ENCODE data around the gene RABIF.

Gene RABIF

DNA sequence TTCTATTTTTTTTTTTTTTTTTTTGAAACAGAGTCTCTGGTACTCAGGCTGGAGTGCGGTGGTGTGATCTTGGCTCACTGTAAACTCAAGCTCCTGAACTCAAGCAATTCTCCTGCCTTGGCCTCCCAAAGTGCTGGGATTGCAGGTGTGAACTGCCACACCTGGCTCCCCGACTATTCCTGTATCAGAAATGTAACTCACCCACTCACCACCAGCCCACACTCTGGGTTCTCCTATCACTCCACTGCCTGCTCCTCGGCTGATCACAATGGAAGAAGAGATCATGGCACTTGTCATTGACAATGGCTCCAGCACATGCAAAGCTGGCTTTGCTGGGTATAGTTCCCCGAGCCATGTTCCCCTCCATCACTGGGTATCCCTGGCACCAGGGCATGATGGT is 15.9 kb downstream of the RABIF start:
- no peak for DNase-seq (ENCODE audit: low spot score)

DNA sequence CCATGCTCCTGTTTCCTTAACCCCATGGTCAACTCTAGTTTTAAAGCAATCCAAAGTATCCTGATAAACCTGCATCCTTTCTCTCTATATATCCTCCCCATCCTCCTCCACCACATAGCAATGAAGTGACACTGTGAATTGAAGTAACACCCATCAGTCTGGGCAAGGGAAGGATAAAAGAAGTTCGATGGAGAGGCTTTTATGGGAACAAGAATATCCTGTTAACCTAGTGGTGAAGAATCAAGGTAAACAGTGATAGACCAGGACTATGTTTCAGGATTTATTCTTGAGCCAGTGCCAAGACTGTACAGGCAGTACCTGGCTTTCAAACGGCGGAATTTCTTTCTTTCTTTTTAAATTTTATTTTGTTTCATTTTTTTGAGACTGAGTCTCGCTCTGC is 17.6 kb downstream of the RABIF start:
- DNase-seq (ENCODE audit: low spot score) = no peak

DNA sequence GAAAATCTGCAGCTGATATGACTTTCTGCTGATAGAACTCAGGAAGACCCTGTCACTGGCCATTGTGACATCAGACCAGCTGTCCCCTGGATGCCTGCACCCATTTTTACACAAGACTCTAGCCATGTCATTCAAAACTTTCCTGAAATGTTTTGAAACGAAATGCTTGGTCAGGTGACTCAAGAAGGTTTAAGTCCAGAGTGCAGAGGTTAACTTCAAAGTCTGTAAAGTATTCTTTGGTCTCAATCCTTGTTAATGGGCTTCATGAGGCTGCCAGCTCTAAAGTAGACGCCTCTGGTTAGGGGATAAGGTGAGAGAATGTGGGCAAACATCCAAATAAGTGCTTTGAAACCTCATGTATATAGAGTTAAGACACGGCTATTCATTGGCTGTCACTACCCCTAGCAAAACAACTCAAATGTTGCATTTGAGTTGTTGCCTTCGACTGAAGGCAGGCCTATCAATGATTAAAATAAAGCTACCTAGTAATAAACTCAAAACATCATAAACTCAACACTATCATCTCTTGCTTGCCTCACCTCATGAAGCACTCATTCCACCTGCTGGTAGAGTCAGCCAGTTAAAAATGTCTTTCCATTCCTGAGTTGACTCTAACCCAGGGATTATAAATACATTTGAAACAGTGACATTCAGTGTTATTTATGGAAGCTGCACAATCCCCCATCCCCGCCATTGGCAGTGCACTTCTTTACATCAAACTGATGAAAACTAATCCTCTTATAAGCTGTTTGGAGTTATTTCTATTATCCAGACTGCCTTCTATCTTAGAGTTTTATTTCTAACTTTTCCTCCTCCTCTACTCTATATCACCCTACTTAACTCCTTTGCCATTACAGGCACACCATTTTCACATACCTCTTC is 26.0 kb downstream of the RABIF start:
- no peak for DNase-seq (ENCODE audit: low spot score)

DNA sequence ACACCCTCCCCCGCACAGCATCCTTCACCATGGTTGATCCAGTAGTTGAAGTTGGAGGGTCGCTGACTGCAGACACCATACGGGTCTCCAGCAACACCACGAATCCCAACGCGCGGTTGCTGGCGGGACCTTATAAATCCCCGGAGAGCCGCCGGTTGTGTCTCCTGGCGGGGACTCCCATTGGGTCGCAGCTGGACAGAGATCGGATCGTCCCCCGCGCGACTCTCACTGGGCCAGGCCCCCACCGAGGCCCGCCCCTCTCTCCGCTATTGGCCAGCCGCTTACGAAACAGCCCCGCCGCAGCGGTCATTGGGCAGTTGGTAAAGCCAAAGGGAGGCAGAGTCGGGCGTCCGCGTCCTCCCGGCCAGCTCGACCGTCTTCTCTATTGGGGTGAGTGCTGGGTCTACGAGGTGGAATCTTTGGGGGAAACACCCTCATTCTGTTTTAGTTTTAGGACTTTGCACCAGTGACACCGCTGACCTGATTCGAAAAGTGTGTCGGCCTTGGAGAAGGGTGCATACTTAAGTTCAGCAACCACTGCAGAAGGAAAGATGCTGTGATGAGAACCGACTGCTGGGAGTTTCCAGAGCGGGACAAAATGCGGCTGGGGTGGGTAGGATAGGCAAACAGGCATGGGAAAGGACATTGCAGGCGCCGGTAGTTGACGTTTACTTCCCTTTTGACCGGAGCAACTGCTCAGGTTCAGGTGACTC is 27.4 kb downstream of the RABIF start:
- DNase-seq (ENCODE audit: low spot score) = peak; percentile 84

DNA sequence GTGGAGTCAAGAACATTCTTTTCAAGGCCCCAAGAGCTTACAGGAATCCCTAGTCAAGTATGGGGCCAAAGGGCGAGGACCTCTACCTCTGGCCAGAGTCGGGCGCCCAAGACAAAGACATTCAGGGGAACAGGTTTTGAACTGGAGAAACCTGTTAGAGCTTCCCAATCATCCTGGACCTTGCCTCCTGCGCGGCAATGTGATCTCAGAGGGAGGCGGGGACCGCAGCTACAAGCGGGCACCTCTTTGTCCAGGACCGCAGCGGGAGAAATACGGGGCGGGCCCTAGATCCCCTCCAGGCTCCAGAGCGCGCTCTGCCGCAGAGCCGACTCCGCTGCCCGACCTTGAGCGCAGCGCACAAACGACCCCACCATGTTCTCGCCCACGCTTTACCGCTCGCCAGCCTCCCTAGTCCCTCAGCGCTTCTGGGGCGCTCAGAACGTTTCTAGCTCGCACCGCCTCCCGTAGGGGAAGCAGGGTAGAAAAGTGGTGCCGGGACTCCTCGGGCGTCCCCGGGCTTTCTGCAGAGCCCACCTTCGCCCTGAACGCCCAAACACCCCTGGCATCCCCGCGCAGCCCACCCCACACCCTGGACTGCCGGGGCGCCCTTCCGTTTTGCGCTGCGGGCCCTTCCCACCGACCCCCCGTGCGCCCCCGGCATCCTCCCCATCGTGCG is 28.1 kb downstream of the RABIF start:
- DNase-seq (ENCODE audit: low spot score) = peak; percentile 66

DNA sequence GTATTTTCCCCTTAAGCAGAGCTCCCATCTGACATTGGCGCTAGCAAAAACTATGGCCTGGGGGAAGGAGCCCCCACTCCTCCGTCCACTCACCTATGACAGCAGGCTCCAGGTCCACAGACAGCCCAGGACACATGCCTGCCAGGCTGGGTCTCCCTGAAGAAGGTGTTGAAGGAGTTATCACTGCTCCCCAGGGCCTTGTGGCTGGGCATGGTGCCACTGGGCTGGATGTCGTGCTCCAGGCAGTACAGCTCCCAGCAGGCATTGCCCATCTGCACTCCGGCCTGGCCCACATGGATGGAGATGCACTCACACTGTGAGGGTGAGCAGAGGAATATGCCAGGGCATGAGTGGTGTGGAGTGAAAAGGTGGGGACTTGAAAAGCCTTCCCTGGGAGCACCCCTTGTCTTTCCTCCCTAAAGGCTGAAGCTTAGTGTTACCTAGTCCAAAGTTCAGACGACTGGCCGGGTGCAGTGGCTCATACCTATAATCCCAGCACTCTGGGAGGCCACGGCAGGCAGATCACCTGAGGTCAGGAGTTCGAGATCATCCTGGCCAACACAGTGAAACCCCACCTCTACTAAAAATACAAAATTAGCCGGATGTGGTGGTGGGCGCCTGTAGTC is 30.0 kb downstream of the RABIF start:
- no peak for DNase-seq (ENCODE audit: low spot score)

DNA sequence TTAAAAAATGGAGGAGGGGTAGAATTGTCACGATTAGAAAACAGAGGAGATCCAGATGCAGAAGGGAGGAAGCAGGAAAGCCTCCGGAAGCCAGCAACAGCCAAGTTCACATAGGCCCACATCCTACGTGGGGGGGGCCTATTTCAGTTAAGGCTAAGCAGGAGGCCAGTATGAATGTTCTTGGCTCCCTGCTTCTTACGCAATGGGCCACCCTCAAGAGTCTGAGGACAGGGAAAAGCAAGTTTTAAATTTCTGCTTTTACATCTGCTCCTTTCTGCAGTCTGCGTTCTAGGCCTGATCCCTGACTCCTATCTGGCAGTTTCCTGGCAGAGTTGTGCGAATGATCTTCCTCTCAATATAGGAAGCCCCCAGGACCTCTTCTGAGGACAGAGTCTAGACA is 30.6 kb downstream of the RABIF start:
- no peak for DNase-seq (ENCODE audit: low spot score)

DNA sequence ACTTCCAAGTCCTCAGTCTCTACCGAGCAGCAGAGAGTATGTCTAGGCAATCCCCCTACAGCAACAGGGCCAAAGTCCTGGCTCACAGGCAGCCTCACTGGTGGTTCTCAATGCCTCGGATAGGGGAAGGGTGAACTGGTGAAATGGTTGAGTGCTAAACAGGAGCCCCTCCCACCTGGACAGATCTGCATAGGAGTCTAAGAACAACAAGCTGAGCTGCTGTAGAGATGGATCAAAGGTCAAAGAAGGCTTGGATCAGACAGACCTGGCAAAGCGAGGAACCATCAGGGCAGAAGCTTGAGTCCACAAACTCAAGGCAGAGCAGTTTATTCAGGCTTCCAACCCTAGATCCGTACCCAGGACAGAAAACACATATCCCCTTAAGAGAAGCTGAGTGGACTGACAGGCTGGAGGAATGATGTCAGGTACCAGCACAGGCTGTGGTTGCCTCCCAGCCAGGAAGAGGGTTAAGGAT is 31.8 kb downstream of the RABIF start:
- no peak for DNase-seq (ENCODE audit: low spot score)

DNA sequence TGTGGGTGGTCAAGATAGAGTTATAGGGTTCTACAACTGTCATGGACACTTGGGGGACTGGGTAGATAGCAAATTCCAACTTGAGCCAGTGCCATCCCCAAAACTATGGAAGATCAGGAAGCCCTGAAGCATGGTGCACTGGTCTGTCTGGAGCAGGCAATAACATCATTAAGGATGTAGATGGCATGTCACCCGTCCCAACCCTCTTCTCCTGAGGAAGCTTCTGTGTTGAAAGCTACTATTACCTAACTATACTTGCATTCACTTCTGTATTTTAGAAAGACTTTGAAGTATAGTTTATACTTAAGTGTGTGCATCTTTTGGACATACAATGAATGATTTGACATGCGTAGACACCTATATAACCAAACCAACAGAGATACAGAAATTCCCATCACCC is 32.9 kb downstream of the RABIF start:
- no peak for DNase-seq (ENCODE audit: low spot score)

DNA sequence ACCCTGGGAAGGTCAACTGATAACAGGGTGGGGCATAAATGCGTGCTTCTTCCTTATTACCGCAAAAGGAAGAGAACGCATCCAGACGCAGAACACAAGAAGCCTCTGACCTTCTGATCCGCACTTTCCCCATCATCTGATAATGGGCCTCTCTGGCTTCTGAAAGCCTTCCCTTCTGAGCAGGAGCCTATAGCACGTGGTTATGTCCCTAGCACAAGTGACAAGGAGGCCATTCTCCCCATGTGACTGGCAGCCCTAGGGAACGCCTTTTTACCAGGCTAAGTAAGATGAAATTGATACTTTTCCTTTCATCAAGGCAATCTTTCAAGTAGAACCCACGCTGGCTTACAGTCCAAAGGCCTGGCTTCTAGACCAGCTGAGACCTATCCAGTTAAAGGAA is 34.2 kb downstream of the RABIF start:
- DNase-seq (ENCODE audit: low spot score) = no peak

DNA sequence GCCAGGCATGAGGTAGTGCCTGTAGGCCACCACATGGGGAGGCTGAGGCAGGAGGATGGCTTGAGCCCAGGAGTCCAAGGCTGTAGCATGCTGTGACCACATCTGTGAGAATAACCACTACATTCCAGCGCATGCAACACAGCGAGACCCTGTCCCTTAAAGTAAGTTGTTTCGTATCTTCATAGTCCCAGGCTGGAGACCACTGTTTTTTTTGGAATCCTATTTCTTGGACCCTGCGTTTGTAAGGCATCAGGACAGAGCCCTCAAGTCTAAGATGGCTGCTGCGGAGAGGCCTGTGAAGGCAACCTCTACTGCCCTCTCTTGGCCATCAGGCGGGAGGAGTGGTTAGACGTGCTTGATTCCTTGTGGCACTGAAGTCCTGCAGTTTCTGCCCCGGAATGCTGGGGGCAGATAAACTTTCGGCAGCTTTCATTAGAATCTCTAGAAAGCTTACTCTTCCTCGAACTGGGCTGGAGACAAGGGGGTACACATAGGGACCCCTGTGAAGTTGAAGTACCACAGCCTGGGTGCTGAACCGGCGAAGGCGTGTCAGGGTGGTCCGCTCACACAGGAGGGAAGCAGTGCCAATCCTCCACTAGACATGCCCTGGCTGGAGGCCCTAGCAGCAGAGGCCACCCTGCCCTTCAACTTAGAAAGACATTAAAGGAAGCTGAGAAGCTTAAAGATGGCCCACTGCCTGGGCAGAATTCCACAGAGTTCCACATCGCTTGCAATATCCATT is 36.6 kb downstream of the RABIF start:
- peak; percentile 33 for DNase-seq (ENCODE audit: low spot score)

DNA sequence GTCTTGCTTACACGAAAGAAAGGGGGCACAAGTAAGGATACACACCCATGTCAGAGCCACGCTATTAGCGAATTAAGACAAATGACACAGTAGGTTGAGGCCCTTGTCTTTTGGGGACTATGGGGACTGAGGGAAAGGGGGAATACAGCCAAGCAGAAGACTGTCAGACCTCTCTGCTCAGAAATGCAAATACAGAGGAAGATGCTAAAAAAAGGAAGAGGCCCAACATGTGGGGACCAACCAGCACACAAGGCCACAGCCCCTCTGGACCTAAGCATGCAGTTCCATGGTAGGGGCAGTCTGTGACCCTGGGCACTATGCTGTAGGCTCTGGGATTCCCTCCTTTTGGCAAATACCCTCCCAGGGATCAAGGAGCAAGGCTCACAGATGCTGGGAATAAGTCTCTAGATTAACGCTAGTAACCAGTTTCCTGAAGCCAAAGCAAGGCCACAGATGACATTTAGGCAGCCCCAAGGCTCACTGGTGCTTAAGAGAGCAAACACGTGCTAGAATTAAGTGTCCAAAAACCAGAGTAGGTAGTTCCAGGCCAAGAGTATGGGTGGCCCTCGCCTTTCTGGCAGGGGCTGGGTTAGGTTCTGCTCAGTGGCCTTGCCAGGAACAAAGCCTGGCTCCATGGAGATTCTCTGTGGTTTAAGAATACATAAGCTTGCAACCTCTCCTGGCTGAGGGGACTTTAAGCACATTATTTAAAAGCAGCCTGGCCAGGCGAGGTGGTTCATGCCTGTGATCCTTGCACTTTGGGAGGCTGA is 38.2 kb downstream of the RABIF start:
- no peak for DNase-seq (ENCODE audit: low spot score)

DNA sequence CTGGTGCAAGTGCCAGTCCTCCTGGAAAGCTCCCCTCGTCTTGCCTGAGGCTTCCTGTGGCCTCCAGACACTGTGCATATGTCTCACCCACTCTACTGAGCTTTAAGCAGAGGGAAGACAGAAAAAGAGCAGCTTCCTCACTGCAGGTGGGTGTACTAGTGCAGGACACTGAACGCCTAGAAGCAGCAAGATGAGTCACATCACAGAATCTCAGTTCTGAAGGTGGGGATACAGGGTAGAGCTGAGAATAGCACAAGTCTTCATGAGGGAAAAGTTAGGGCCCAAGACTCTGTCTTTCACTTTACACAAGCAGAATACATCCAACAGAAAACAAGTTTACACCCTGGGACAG is 40.8 kb downstream of the RABIF start:
- no peak for DNase-seq (ENCODE audit: low spot score)

DNA sequence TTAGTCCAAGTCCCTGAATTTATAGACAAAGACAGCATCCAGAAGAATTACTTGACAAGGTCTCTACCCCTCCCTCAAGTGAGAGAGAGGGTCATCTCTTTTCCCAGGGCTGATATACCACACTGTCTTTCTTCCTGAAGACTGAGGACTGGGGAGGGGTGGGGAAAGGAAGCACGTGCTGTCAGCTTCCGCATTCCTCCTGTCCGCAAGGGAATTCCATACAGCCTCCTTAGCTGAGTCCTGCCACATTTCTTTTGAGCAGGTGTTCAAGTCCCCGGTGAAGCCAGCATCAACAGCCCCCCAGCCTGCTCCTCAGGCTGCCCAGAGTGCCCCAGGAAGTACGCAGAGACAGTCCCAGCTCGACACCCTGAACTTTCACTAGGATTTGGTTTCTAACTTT is 44.0 kb downstream of the RABIF start:
- no peak for DNase-seq (ENCODE audit: low spot score)

DNA sequence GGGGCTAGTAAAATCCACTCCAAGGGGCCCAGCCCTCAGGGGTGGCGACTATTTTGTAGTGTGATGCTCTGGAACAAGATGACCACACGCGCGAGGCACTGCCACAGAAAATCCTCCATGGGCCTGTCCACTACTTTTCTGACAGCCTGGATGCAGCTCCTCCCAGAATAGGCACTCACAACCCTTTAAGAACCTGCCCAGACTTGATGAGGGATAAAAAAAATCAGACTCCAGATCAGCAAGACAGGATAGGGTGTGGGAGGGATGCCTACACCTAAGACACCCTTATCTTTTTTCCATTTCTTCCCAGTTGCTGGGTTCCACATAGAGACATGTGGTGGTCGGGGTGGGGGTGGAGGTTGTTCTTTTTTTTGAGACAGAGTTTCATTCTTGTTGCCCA is 44.7 kb downstream of the RABIF start:
- DNase-seq (ENCODE audit: low spot score) = no peak

DNA sequence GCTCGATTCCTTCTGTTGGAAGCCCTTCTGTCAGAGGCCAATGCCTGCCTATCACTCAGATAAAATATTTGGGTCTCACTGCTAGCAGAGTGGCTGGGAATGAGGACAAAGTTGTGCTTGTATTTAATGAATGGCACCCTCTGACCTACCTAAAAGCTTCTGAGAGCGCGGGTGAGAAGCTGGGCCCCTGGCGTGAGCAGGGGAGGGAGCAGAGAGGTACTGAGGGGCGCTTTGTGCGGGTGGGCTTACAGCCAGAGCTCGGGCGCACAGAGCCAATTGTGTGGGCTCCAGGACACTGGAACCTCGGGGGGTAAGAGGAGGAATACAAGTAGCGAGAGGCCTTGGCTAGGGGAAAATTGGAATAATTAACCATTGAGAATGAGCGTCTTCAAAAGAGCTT is 45.9 kb downstream of the RABIF start:
- no peak for DNase-seq (ENCODE audit: low spot score)

DNA sequence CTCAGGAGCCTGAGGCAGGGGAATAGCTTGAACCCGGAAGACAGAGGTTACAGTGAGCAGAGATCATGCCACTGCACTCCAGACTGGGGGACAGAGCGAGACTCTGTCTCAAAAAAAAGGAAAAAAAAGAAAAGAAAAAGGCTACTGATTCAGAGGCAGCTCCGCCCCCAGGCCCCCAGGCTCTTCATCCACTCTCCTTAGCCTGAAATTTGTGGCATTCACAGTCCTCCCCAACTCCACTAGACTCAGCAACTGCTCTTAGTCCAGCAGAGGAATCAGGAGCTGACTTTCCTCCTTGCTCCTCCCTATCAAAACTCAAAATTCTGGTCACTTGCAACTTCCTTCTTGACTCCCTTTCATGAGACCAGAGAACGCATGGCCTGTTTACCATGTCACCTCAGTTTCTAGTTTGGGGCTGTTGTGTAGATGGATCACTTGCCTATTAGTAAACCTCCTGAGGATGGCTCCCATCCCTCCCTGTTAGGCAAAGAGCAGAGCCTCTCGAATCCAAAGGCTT is 51.1 kb downstream of the RABIF start:
- no peak for DNase-seq (ENCODE audit: low spot score)

DNA sequence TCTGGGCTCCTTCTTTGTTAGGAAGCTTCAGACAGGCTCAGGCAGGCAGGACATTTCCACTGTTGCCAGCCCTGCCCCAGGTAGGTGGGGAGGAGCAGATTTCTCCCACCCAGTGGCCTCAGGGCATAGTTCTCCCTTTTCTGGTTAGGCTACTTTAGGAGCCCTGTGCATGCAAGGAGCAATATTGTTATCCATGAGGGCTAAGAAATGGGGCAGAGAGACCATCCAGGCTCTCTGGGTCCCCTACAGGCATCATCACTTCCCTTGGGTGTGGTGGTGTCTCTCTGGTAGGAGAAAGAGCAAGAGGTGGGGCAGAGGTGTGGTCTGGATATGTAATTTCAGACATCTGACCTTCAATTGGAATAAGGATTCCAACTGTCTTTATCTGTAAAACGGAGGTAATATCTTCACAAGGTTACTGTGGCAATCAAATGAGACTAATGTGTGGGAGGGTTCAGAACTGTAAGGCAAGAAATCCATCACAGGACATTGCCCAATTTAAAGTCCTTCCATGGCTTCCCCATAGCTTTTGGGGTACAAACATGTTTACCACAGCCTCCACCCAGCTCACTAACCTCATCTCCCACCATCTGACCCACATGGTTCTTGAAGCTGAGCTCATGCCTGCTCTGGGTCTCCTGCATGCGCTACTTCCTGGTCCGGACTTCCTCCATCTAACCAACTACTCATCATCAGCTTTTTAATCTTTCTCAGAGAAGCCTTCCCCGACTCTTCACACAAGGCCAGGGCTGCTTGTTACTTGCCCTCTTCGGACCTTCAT is 52.1 kb downstream of the RABIF start:
- DNase-seq (ENCODE audit: low spot score) = no peak

DNA sequence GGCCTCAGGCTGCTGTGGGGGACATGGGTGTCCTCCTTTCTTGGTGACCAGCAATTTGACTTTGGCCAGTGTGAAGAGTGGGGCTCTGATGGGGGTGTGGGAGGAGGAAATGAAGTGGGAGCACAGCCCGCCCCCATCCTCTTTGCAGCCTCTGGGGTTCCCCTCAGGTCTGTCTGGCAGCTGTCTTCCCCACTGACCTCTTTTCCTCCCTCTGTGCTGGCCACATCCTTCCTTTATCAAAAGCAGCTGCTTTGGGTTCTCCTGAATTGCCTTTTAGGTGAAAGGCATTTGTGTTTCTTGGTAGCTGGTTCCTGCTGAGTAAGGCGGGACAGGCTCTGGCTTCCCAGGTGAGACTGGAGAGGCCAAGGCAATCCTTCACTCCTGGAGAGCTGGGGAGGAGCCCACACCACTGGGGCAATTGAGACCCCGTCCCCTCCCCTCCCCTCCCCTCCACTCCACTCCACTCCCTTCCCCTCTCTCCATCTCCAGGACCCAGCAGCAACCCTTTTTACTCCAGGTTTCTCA is 53.3 kb downstream of the RABIF start:
- no peak for DNase-seq (ENCODE audit: low spot score)
